Mammary epithelial cell (primary cell): Measurements from ENCODE around the gene MRGPRX1.

Source experiments
- CTCF ChIP-seq, 2 donors: IDR thresholded peaks in 1 of 2; conservative IDR thresholded peaks in 1 of 2; 2 replicates each; pipeline ENCODE4 v1.5.1; 2011 to 2012; ENCODE audit warnings: inconsistent platforms in 2 of 2, low read length in 2 of 2, mild to moderate bottlenecking in 2 of 2, control low read depth in 1 of 2, low read depth in 1 of 2; ENCODE audit not compliant: insufficient read depth in 1 of 2; ENCODE audit errors: extremely low read depth in 1 of 2
- EZH2 ChIP-seq: IDR thresholded peaks from 2 replicates; pipeline ENCODE4 v1.6.1; 2012; ENCODE audit warnings: low read length, inconsistent platforms, borderline replicate concordance

GRCh38 chr11:18972336-18972735 is 33.1 kb upstream of the MRGPRX1 start:
- no peak for TF ChIP-seq CTCF (conservative IDR thresholded peaks at IDR 0.05 in 1 of 2, IDR thresholded peaks at IDR 0.05 in 1 of 2; ENCODE audit: extremely low read depth in 1 of 2, insufficient read depth in 1 of 2, low read depth in 1 of 2, low read length in 2 of 2)
- no peak for TF ChIP-seq EZH2
